Activated CD4-positive, alpha-beta T cell treated with anti-CD3 and anti-CD28 coated beads for 48 hours (primary cell): Measurements from ENCODE around the gene TXNRD3.

Experiments used
- DNase-seq: peaks from one replicate; pipeline ENCODE4 v3.0.0-alpha.2; 2020

TXNRD3 gene

GRCh38 chr3:126581569-126581968 is 73.4 kb downstream of the TXNRD3 start:
- DNase-seq, result no peak

- DNase-seq, result no peak
Observed at GRCh38 chr3:126580746-126581145, 74.2 kb downstream of the TXNRD3 start.

- DNase-seq, result no peak
Observed at GRCh38 chr3:126578702-126579101, 76.2 kb downstream of the TXNRD3 start.

- DNase-seq, result no peak
Observed at GRCh38 chr3:126577261-126577660, 77.7 kb downstream of the TXNRD3 start.

GRCh38 chr3:126573492-126574117 is 81.3 kb downstream of the TXNRD3 start:
- no peak for DNase-seq

GRCh38 chr3:126571078-126571477 is 83.8 kb downstream of the TXNRD3 start:
- no peak for DNase-seq

GRCh38 chr3:126570103-126570541 is 84.8 kb downstream of the TXNRD3 start:
- no peak for DNase-seq

GRCh38 chr3:126569390-126569975 is 85.4 kb downstream of the TXNRD3 start:
- no peak for DNase-seq

- DNase-seq, result no peak
Observed at GRCh38 chr3:126568776-126569342, 86.1 kb downstream of the TXNRD3 start.

- DNase-seq, result no peak
Observed at GRCh38 chr3:126567696-126568438, 87.1 kb downstream of the TXNRD3 start.

- DNase-seq, result no peak
Observed at GRCh38 chr3:126562737-126563276, 92.1 kb downstream of the TXNRD3 start.

GRCh38 chr3:126558336-126559071 is 96.4 kb downstream of the TXNRD3 start, which contains the start of gene C3orf22:
Gene C3orf22, minus strand, starts transcription at chr3:126558932. Its CDS starts 5,542 bp downstream, at chr3:126553390.
- no peak for DNase-seq

- no peak for DNase-seq
Observed at GRCh38 chr3:126557761-126558160, 97.2 kb downstream of the TXNRD3 start.

GRCh38 chr3:126557415-126557745 is 97.5 kb downstream of the TXNRD3 start:
- DNase-seq, result no peak
